Osteoblast (primary cell): ENCODE measurements around the gene TUBB2A. TPM values are rescaled to one million over a fixed set of nuclear protein-coding genes. Genes with fewer than 3 reads are reported as not detected.

Experiments
- DNase-seq: peaks from one replicate; pipeline ENCODE4 v3.0.0; 2011; ENCODE audit warnings: low spot score, mixed read lengths; ENCODE audit not compliant: insufficient read length; ENCODE audit errors: missing footprints
- H2AFZ ChIP-seq: 2 replicates; pipeline ENCODE4 v1.6.0; 2011; ENCODE audit warnings: mild to moderate bottlenecking, low read length
- H3K27ac ChIP-seq: 2 replicates; pipeline ENCODE4 v1.5.1; 2011; ENCODE audit warnings: mild to moderate bottlenecking, low read depth, low read length, moderate library complexity
- H3K27me3 ChIP-seq: 2 replicates; pipeline ENCODE4 v1.6.0; 2012; ENCODE audit warnings: mild to moderate bottlenecking, control low read depth, inconsistent platforms, low read length, moderate library complexity; ENCODE audit not compliant: insufficient read depth
- H3K36me3 ChIP-seq: 2 replicates; pipeline ENCODE4 v1.5.1; 2011; ENCODE audit warnings: mild to moderate bottlenecking, low read length, control low read depth, moderate library complexity; ENCODE audit not compliant: insufficient read depth
- H3K4me1 ChIP-seq: 2 replicates; pipeline ENCODE4 v1.5.1; 2011; ENCODE audit warnings: mild to moderate bottlenecking, low read length, control low read depth, moderate library complexity; ENCODE audit not compliant: insufficient read depth
- H3K4me2 ChIP-seq: 2 replicates; pipeline ENCODE4 v1.6.0; 2011; ENCODE audit warnings: mild to moderate bottlenecking, low read length; ENCODE audit not compliant: insufficient read depth
- H3K4me3 ChIP-seq: fragments of 200-600 bp; sonication (generic); 3 replicates; pipeline ENCODE4 v1.5.1; 2012; ENCODE audit warnings: mild to moderate bottlenecking, low read length, inconsistent platforms; ENCODE audit not compliant: insufficient read depth
- H3K79me2 ChIP-seq: 2 replicates; pipeline ENCODE4 v1.6.0; 2012; ENCODE audit warnings: mild to moderate bottlenecking, low read length, control low read depth, inconsistent platforms; ENCODE audit not compliant: insufficient read depth
- H3K9me3 ChIP-seq: 2 replicates; pipeline ENCODE4 v1.5.1; 2011; ENCODE audit warnings: low read depth, low read length, control low read depth
- H4K20me1 ChIP-seq: 2 replicates; pipeline ENCODE4 v1.6.0; 2012; ENCODE audit warnings: mild to moderate bottlenecking, low read length, control low read depth; ENCODE audit not compliant: insufficient read depth
- total RNA-seq: library from RNA; depleted of rRNA; stranded (reverse); fragments of >200 nt; gene quantifications from 2 replicates; pipeline ENCODE4 v1.2.3, GENCODE V29; 2012
- TF ChIP-seq, protein P1 (sequence below): IDR thresholded peaks from 2 replicates; pipeline ENCODE4 v1.5.1; 2011; ENCODE audit warnings: mild to moderate bottlenecking, low read depth, low read length, moderate library complexity; ENCODE audit errors: extremely low read depth

The TUBB2A gene
- total RNA-seq, 1 donor = 44.5 TPM

DNA sequence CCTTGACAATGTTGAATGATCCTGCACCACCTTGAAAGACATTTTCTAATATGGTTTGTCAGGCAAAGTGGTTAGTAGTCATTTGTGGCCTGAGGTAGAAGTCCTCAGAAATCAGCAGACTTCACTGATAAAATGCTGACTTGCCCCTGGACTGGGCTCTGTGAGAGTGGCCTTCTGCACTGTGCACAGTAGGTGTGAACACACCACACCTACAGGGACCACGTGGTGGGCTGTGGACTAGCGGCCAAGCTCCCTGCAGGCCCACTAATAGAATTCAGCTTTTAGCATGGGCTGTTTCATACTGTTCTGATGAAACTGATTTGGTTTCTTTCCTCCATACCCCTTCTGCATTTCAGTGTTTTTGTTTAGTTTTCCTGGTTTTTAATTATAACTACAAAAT, 31.5 kb downstream of the TUBB2A start:
- Histone ChIP-seq H3K27ac (no peak overlapping the region), H3K4me1 (no peaks in the 10 kb centered on the region), H3K4me2 (no peak overlapping the region), H2AFZ (no peak overlapping the region), H3K27me3 (no peaks in the 10 kb centered on the region), H4K20me1 (peaks cover 3% of the 10 kb centered on the region), H3K36me3 (peaks cover 11% of the 10 kb centered on the region), H3K9me3 (no peaks in the 10 kb centered on the region), H3K79me2 (no peaks in the 10 kb centered on the region), H3K4me3 (no peak overlapping the region)
- no peak for DNase-seq
- TF ChIP-seq, protein P1, sequence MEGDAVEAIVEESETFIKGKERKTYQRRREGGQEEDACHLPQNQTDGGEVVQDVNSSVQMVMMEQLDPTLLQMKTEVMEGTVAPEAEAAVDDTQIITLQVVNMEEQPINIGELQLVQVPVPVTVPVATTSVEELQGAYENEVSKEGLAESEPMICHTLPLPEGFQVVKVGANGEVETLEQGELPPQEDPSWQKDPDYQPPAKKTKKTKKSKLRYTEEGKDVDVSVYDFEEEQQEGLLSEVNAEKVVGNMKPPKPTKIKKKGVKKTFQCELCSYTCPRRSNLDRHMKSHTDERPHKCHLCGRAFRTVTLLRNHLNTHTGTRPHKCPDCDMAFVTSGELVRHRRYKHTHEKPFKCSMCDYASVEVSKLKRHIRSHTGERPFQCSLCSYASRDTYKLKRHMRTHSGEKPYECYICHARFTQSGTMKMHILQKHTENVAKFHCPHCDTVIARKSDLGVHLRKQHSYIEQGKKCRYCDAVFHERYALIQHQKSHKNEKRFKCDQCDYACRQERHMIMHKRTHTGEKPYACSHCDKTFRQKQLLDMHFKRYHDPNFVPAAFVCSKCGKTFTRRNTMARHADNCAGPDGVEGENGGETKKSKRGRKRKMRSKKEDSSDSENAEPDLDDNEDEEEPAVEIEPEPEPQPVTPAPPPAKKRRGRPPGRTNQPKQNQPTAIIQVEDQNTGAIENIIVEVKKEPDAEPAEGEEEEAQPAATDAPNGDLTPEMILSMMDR = no peak

DNA sequence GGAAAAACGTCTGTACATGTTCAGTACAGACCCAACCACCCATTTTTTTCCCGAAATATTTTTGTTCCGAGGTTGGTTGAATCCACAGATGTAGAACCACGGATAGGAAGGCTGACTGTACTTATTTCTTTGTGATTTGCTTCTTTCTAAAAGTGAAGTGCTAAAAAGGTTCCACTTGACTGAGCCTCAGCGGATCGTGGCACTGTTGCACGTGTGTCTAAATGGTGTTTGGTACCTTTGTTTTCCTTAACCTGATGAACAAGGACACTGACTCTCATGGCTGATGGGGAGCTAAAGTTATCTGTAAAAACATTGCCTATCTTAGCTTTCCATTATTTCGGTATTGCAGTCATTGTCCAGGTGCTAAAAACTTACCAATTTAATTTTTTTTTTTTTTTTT, 32.7 kb downstream of the TUBB2A start:
- Histone ChIP-seq H4K20me1 (peaks cover 3% of the 10 kb centered on the region), H3K36me3 (peaks cover 7% of the 10 kb centered on the region), H3K27me3 (no peaks in the 10 kb centered on the region), H3K27ac (no peak overlapping the region), H3K4me3 (no peak overlapping the region), H3K9me3 (no peaks in the 10 kb centered on the region), H3K4me1 (no peaks in the 10 kb centered on the region), H3K79me2 (no peaks in the 10 kb centered on the region), H3K4me2 (no peak overlapping the region), H2AFZ (no peak overlapping the region)
- TF ChIP-seq, protein P1 = no peak
- no peak for DNase-seq

DNA sequence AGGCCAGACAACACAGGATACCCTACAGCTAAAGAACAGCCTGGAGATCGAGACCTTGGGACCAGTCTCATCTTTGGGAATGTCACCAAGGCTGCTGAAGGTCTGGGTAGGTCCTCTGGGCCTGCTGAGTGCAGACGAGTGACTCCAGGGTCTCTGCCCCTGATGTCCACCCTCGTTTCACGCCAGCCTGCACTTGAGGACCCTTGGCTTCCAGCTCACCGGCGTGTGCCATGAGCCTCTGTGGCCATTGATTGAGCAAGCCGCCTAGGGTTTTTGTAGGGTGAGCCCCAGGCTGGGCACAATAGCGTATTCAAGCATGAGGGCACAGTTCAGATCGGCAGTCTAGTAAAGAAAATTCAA, 34.5 kb downstream of the TUBB2A start:
- H3K27ac ChIP-seq = no peak overlapping the region
- peaks cover 3% of the 10 kb centered on the region for H4K20me1 ChIP-seq
- H3K4me3 ChIP-seq = no peak overlapping the region
- H3K79me2 ChIP-seq = peaks cover 3% of the 10 kb centered on the region
- no peak for DNase-seq
- no peaks in the 10 kb centered on the region for H3K36me3 ChIP-seq
- H2AFZ ChIP-seq = no peak overlapping the region
- TF ChIP-seq, protein P1 = no peak
- no peaks in the 10 kb centered on the region for H3K27me3 ChIP-seq
- no peaks in the 10 kb centered on the region for H3K9me3 ChIP-seq
- H3K4me2 ChIP-seq = no peak overlapping the region
- peaks cover 7% of the 10 kb centered on the region for H3K4me1 ChIP-seq

DNA sequence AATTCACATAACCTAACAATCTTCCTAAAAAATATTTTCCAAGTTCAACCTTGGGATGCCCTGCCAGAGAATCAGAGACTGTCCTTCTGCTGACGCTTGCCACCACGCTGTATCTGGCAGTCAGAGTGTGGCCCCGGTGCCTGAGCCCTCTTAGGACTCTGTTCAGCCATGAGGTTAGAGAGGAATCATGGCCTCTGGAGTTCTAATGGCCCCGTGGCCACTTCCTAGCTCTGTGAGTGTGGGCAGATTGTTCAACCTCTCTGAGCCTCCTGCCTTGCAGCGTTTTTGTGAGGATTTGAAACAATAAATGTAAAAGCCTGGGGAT, 36.6 kb downstream of the TUBB2A start:
- H3K4me3 ChIP-seq = no peak overlapping the region

More for the DNA sequence above, 36.6 kb downstream of the TUBB2A start:
- Histone ChIP-seq H3K27me3 (no peaks in the 10 kb centered on the region), H3K79me2 (peaks cover 3% of the 10 kb centered on the region), H3K4me1 (peaks cover 11% of the 10 kb centered on the region), H4K20me1 (peaks cover 3% of the 10 kb centered on the region), H2AFZ (no peak overlapping the region), H3K4me2 (no peak overlapping the region), H3K36me3 (no peaks in the 10 kb centered on the region), H3K9me3 (no peaks in the 10 kb centered on the region), H3K27ac (no peak overlapping the region)
- TF ChIP-seq, protein P1 = no peak
- DNase-seq = no peak
